Vagina (tissue), 2 donors: ENCODE data around the gene TBC1D22A. TPM values are rescaled to one million over a fixed set of nuclear protein-coding genes. Genes with fewer than 3 reads are reported as not detected.

Experiments used
- DNase-seq, 2 donors: peaks; one replicate each; pipeline ENCODE4 v3.0.0-alpha.2; 2017; ENCODE audit errors: extremely low spot score in 2 of 2
- H3K27ac ChIP-seq: fragments of 200-600 bp; sonication (generic); one replicate; pipeline ENCODE4 v1.5.1; 2019
- H3K27me3 ChIP-seq: fragments of 200-600 bp; sonication (generic); one replicate; pipeline ENCODE4 v1.5.1; 2019
- H3K36me3 ChIP-seq, 2 donors: fragments of 200-600 bp; sonication (generic); one replicate each; pipeline ENCODE4 v1.5.1; 2017 to 2019
- H3K4me1 ChIP-seq: fragments of 200-600 bp; sonication (generic); one replicate; pipeline ENCODE4 v1.5.1; 2019
- H3K4me3 ChIP-seq, 2 donors: fragments of 200-600 bp; sonication (generic); 1 replicate in 1 of 2; 2 replicates in 1 of 2; pipeline ENCODE4 v1.5.1; 2016 to 2019
- H3K9me3 ChIP-seq: fragments of 200-600 bp; sonication (generic); one replicate; pipeline ENCODE4 v1.5.1; 2019
- POLR2A ChIP-seq, 2 donors: fragments of 450-650 bp; IDR thresholded peaks; one replicate each; pipeline ENCODE4 v1.6.1; 2017; ENCODE audit warnings: antibody characterized with exemption in 2 of 2, mild to moderate bottlenecking in 2 of 2, moderate library complexity in 2 of 2
- POLR2AphosphoS5 ChIP-seq, 2 donors: sonication (generic); formaldehyde crosslinking; IDR thresholded peaks; one replicate each; pipeline ENCODE4 v1.9.0; 2017; ENCODE audit warnings: antibody characterized with exemption in 2 of 2, mild to moderate bottlenecking in 2 of 2, low read depth in 1 of 2; ENCODE audit not compliant: insufficient read depth in 1 of 2
- intact Hi-C: fragments of 100-400 bp; cut with DNase I; formaldehyde crosslinking; loops from one replicate; pipeline ENCODE4 v1.15.1; 2023
- total RNA-seq: library from RNA; depleted of rRNA; stranded (reverse); fragments of >200 nt; gene quantifications from one replicate; pipeline ENCODE4 v1.2.3, GENCODE V29; 2016
- TF ChIP-seq, protein P1 (sequence below), 3 experiments: fragments of 450-650 bp in 2 of 3; fragments of 200-600 bp in 1 of 3; sonication (generic) in 1 of 3; IDR thresholded peaks; one replicate each; pipeline ENCODE4 v1.5.1; 2017 to 2019; ENCODE audit warnings: antibody characterized with exemption in 3 of 3, mild to moderate bottlenecking in 2 of 3, moderate library complexity in 2 of 3

The TBC1D22A gene
- total RNA-seq, 1 donor from 2014 or later: 38.3 TPM

GRCh38 chr22:47152236-47152635 is 389.8 kb downstream of the TBC1D22A start:
- H3K27me3 ChIP-seq: no peaks in the 10 kb centered on the region

GRCh38 chr22:47152938-47153337 is 390.5 kb downstream of the TBC1D22A start:
- intact Hi-C loops: no loop called here
- TF ChIP-seq, protein P1, sequence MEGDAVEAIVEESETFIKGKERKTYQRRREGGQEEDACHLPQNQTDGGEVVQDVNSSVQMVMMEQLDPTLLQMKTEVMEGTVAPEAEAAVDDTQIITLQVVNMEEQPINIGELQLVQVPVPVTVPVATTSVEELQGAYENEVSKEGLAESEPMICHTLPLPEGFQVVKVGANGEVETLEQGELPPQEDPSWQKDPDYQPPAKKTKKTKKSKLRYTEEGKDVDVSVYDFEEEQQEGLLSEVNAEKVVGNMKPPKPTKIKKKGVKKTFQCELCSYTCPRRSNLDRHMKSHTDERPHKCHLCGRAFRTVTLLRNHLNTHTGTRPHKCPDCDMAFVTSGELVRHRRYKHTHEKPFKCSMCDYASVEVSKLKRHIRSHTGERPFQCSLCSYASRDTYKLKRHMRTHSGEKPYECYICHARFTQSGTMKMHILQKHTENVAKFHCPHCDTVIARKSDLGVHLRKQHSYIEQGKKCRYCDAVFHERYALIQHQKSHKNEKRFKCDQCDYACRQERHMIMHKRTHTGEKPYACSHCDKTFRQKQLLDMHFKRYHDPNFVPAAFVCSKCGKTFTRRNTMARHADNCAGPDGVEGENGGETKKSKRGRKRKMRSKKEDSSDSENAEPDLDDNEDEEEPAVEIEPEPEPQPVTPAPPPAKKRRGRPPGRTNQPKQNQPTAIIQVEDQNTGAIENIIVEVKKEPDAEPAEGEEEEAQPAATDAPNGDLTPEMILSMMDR (IDR thresholded peaks at IDR 0.05): no peak
- TF ChIP-seq POLR2AphosphoS5 (IDR thresholded peaks at IDR 0.05; ENCODE audit: insufficient read depth in 1 of 2, low read depth in 1 of 2) (no peak), POLR2A (IDR thresholded peaks at IDR 0.05) (no peak)
- H3K27me3 ChIP-seq: no peaks in the 10 kb centered on the region
- DNase-seq: no peak
- no peaks in the 10 kb centered on the region for H3K9me3 ChIP-seq
- H3K36me3 ChIP-seq: no peaks in the 10 kb centered on the region
- no peak overlapping the region for H3K27ac ChIP-seq
- peaks cover 16% of the 10 kb centered on the region for H3K4me1 ChIP-seq
- H3K4me3 ChIP-seq: no peak overlapping the region

More at GRCh38 chr22:47152236-47152635, 389.8 kb downstream of the TBC1D22A start:
- Histone ChIP-seq H3K9me3 (no peaks in the 10 kb centered on the region), H3K27ac (no peak overlapping the region), H3K4me1 (peaks cover 21% of the 10 kb centered on the region), H3K36me3 (no peaks in the 10 kb centered on the region), H3K4me3 (no peak overlapping the region)
- TF ChIP-seq, protein P1 (IDR thresholded peaks at IDR 0.05): no peak
- no peak for TF ChIP-seq POLR2AphosphoS5 (IDR thresholded peaks at IDR 0.05; ENCODE audit: insufficient read depth in 1 of 2, low read depth in 1 of 2)
- DNase-seq: no peak
- intact Hi-C loops: no loop called here

GRCh38 chr22:47153854-47154525 is 391.5 kb downstream of the TBC1D22A start:
- intact Hi-C loops: no loop called here
- H3K27me3 ChIP-seq: no peaks in the 10 kb centered on the region
- no peaks in the 10 kb centered on the region for H3K9me3 ChIP-seq
- peaks cover 16% of the 10 kb centered on the region for H3K4me1 ChIP-seq
- TF ChIP-seq, protein P1 (IDR thresholded peaks at IDR 0.05): no peak
- TF ChIP-seq POLR2AphosphoS5 (IDR thresholded peaks at IDR 0.05; ENCODE audit: insufficient read depth in 1 of 2, low read depth in 1 of 2): no peak
- no peaks in the 10 kb centered on the region for H3K36me3 ChIP-seq
- H3K4me3 ChIP-seq: peak overlapping the region in 1 of 2 donors; percentile 27
- DNase-seq: no peak
- H3K27ac ChIP-seq: peak overlapping the region; percentile 17

- peak overlapping the region; percentile 17 for H3K27ac ChIP-seq
- peaks cover 16% of the 10 kb centered on the region for H3K4me1 ChIP-seq
- H3K36me3 ChIP-seq: no peaks in the 10 kb centered on the region
- no peak for DNase-seq
- peak in 1 of 2 donors; percentile 52 for TF ChIP-seq POLR2AphosphoS5 (IDR thresholded peaks at IDR 0.05; ENCODE audit: insufficient read depth in 1 of 2, low read depth in 1 of 2)
- no peak for TF ChIP-seq POLR2A (IDR thresholded peaks at IDR 0.05)
- H3K4me3 ChIP-seq: peak overlapping the region; percentile 25 to 27
- no peaks in the 10 kb centered on the region for H3K9me3 ChIP-seq
- intact Hi-C loops: no loop called here
- H3K27me3 ChIP-seq: no peaks in the 10 kb centered on the region
Measured at GRCh38 chr22:47154621-47155081, 392.2 kb downstream of the TBC1D22A start.

GRCh38 chr22:47155131-47155885 is 392.9 kb downstream of the TBC1D22A start:
- Histone ChIP-seq H3K4me1 (peaks cover 16% of the 10 kb centered on the region), H3K27me3 (no peaks in the 10 kb centered on the region), H3K27ac (no peak overlapping the region), H3K9me3 (no peaks in the 10 kb centered on the region), H3K4me3 (peak overlapping the region in 1 of 2 donors; percentile 25), H3K36me3 (no peaks in the 10 kb centered on the region)
- no peak for DNase-seq
- intact Hi-C loops: no loop called here
- no peak for TF ChIP-seq POLR2AphosphoS5 (IDR thresholded peaks at IDR 0.05; ENCODE audit: insufficient read depth in 1 of 2, low read depth in 1 of 2)
- TF ChIP-seq, protein P1 (IDR thresholded peaks at IDR 0.05): no peak
